ENCODE measurements around the gene CCDC60.
A peak's percentile ranks its signal among the peaks of the same experiment; 100 is the strongest.

The CCDC60 gene

DNA sequence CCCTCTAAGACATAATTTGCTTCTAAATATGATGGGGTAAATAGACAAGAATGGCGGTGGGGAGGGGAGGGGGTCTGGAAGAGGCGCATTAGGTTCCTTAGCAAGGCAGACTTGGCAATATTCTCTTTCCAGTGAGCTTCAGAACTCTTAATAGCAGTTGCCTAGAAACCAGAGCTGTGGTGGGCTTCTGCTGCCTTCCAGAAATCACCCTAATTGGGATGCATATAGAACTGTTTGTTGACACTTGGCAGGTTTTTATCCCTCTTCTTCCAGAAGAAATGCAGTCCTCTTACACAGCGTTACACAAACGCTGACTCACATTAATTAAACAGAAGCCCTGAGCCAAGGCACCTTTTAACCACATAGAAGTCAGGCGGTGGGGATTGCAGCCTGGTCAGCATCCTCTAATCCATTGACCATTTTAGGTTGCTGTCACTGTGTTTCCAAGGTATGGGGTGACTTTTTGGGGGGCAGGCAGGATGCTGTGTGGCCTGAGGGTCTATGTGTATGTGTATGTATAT, 114.1 kb downstream of the CCDC60 start:
- DNase-seq (ENCODE audit: low read depth): no peak

DNA sequence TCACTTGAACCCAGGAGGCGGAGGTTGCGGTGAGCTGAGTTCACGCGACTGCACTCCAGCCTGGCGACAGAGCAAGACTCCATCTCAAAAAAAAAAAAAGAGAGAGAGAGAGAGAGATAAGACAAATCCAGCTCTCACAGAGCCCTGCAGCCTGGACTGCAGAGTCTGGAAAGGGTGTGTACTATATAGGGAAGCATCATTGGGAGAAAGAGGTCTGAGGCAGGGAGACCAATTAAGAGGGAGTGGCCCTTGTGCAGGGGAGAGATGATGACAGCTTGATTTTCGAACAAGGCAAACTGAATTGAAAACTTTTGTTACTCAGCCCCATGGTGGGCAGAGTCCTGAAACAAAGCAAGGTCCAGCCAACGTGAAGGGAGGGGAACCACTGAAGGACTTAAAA, 116.2 kb downstream of the CCDC60 start:
- no peak for DNase-seq (ENCODE audit: low read depth)

- no peak for DNase-seq (ENCODE audit: low read depth)
Observed at GRCh38 chr12:119456824-119457223, 122.3 kb downstream of the CCDC60 start.

DNA sequence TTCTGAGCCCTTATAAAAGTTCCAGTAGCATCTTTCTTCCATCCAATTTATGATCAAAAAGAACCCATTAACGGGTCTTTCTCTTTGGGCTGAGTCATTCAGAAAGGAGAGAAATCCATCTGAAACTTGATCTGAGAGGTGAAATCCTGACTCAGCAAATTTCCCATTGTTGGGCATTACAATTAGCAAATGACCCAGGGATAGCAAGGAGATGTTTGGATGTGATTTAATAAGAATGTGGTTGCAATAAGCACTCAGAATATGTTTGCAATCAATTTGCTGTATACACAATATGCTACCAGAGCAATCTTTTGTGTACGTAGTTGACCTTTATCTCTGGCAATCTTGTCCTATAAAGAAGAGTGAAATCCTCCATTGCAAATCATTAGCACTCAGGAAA, 122.7 kb downstream of the CCDC60 start:
- DNase-seq (ENCODE audit: low read depth): no peak

DNA sequence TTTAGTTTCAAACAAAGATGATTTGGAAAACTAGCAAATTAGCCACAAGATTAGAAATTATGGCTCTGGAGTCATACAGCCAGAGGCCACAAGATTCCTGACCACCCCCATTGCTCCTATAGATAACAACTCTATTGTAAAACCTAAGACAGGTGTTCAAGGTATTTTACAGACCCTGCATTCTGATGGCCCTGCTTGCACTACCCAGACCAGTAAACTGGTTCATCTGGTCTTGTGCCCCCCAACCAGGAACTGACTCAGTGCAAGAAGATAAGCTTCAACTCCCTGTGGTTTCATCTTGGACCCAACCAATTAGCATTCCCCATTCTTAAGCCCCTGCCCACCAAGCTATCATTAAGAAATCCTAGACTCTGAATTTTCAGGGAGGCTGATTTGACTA, 125.0 kb downstream of the CCDC60 start:
- no peak for DNase-seq (ENCODE audit: low read depth)

- DNase-seq (ENCODE audit: low read depth): no peak
Observed at GRCh38 chr12:119460876-119461275, 126.3 kb downstream of the CCDC60 start.

DNA sequence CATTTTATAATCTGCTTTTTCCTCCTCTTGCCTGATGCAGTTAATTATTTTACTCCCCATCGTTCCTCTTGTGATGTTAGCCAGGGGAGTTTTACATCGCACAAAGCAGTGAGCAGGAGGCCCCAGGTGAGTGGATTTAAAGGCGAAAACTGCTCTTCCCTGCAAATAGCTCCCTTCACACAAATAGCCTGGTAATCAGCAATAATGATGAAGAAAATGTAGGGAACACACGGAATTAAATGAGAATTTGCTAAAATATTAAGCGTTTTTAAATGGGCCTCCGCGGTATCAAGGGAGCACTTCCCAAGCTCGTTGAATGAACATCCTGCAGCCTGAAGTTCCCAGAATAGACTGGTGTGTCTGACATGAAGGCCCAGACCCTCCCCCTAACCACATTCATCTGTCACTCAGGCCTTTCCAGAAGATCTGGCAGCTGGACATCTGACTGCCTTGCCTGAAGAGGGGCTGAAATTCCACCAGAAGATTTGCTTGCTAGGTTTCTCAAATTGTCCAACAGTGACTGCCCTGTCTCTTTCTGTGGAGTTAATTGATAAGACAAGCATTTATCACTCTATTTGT, 127.2 kb downstream of the CCDC60 start:
- no peak for DNase-seq (ENCODE audit: low read depth)

GRCh38 chr12:119463211-119463926, 128.8 kb downstream of the CCDC60 start:
- no peak for DNase-seq (ENCODE audit: low read depth)

DNA sequence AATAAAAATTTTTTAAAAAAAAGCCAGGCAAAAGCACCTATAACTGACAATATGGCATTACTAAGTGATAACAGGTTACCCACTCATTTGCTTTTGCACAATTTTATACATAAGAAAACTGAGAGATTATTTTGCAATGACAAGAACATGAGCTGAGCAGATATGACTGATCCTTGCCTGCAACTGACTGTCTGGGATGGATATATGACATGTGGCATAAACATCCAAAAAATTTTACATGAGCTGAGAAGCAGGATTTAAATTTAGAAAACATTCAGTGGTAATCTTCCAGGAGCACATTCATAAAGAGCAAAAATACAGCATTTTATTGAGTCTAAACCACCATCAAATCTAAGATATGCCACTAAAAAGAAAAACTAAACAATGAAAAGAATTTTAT, 133.8 kb downstream of the CCDC60 start:
- no peak for DNase-seq (ENCODE audit: low read depth)

- no peak for DNase-seq (ENCODE audit: low read depth)
Observed at GRCh38 chr12:119475650-119476049, 141.1 kb downstream of the CCDC60 start.

DNA sequence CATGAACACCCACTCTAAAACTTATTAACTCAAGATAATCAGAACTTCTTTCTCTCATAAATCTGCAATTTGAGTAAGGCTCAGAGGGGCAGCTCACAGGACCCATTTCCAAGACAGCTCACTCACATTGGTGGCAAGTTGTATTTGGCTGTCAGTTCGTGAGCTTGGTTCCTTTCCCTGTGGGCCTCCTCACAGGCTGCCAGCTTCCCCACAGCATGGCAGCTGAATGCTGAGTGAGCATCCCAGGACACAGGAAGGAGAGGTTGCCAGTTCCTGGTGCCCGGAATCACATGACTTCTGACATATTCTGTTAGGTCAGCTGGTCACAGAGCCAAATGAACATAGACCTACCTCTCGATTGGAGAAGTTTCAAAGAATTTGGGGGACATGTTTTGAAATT, 142.4 kb downstream of the CCDC60 start:
- DNase-seq (ENCODE audit: low read depth): no peak

GRCh38 chr12:119479121-119479561, 144.6 kb downstream of the CCDC60 start:
- no peak for DNase-seq (ENCODE audit: low read depth)

GRCh38 chr12:119480551-119480950, 146.0 kb downstream of the CCDC60 start:
- no peak for DNase-seq (ENCODE audit: low read depth)

DNA sequence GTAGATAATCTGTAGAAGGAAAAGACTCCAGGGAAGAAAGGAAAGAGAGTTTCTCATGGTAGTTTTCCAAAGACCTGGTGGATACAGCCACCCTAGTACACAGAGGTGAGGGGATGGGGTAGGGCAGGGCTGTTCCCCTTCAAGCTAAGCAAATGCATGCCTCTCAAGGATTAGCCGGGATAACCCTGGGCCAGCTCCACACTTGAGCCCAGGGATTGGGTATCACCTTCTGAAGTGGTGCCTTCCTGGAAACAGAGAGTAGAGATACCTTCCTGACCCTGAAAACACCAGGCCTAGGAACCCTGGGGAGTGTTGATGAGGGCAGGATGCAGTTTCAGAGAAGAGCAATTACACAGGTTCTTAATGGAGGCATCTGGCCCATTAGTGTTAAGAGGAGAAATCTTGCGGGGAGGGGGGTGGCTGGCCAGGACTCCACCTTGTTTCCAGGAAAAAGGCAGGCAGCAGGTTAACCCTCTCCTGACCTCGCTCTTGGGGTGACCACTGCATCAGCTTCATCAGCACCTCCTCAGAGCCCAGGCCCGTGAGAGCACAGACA, 152.1 kb downstream of the CCDC60 start:
- DNase-seq (ENCODE audit: low read depth): no peak

- DNase-seq (ENCODE audit: low read depth): no peak
Observed at GRCh38 chr12:119491814-119492213, 157.3 kb downstream of the CCDC60 start.

- DNase-seq (ENCODE audit: low read depth): no peak
Observed at GRCh38 chr12:119500209-119500608, 165.7 kb downstream of the CCDC60 start.

DNA sequence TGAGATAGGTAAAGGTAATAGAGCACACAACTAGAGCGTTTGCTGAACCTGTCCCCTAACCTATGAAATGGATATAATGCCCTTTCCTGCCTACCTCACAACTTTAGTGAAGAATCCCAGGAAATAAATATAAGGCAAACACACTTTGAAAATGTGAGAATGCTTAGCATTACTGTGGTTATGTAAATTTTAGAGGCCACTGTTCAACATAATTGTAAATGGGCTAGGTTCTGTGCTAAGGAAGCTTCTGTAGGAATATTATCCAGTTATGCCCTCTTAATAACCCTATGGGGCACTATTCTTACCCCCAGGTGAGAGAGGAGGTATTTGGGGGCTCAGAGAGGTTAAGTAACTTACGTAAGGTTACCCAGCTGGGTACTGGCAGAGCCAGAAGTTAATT, 166.5 kb downstream of the CCDC60 start:
- DNase-seq (ENCODE audit: low read depth): no peak

- DNase-seq (ENCODE audit: low read depth): no peak
Observed at GRCh38 chr12:119505001-119505400, 170.5 kb downstream of the CCDC60 start.

DNA sequence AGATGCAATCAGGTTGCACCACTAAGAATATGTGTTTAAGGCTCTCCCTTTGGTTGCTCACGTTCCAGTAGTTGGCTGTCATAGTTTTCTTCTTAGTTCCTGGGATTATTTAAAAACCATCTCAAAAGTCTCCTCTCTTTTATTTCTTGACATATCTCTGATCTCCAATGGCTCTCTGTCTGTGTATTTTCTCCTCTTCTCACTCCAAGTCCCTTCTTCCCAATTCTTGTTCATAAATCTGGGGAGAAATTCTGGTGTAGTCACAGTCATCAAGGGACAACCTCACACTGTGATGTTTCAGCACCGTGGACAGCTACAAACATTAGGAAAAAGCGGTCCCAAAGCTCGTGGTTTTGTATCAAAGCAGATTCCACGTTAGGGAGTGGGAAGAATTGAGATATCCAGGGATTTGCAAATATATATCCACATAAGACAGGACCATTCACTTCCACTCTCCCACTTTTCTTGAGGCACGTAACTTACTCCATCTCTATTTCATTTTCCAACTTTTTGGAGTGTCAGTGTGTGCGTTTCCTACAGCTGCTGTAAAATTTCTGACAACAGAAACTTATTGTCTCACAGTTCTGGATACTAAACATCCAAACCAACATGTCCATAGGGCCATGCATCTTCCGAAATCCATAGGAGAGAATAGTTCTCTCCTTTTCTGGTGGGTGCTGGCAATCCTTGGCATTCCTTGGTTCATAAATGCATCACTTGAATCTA, 178.4 kb downstream of the CCDC60 start:
- DNase-seq (ENCODE audit: low read depth): no peak

DNA sequence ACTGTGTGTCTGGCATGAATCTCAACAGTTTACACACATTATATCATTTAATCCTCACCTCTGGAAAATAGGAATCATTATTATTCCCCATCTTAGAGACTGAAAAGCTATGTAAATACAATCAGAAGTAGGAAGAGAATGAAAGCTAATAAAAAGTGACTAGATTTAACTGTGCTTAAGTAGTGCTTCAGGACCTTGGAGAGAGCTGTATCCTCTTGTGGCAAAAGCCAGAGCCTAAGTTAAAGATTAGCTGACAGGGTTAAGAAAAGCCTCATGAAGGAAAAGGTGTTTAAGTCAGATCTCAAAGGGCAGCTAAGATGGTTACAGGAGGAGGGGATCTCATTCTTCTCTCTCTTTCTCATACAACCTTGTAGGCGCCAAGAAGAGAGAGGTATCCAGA, 193.7 kb downstream of the CCDC60 start:
- DNase-seq (ENCODE audit: low read depth): no peak

GRCh38 chr12:119540476-119540875, 205.9 kb downstream of the CCDC60 start:
- no peak for DNase-seq (ENCODE audit: low read depth)

- DNase-seq (ENCODE audit: low read depth): peak; percentile 29
Observed at GRCh38 chr12:119544765-119545625, 210.5 kb downstream of the CCDC60 start.

All from stimulated activated CD8-positive, alpha-beta memory T cell treated with anti-CD3 and anti-CD28 coated beads, Interleukin-15, amount 100 ng/mL, for 24 hours (primary cell).